Vagina (tissue), 2 donors: ENCODE data around the gene FGF14.

Experiments
- CTCF ChIP-seq, 3 experiments: fragments of 450-650 bp in 2 of 3; fragments of 200-600 bp in 1 of 3; sonication (generic) in 1 of 3; IDR thresholded peaks; one replicate each; pipeline ENCODE4 v1.5.1; 2017 to 2019; ENCODE audit warnings: antibody characterized with exemption in 3 of 3, mild to moderate bottlenecking in 2 of 3, moderate library complexity in 2 of 3
- POLR2AphosphoS5 ChIP-seq, 2 donors: sonication (generic); formaldehyde crosslinking; IDR thresholded peaks; one replicate each; pipeline ENCODE4 v1.9.0; 2017; ENCODE audit warnings: antibody characterized with exemption in 2 of 2, mild to moderate bottlenecking in 2 of 2, low read depth in 1 of 2; ENCODE audit not compliant: insufficient read depth in 1 of 2

DNA sequence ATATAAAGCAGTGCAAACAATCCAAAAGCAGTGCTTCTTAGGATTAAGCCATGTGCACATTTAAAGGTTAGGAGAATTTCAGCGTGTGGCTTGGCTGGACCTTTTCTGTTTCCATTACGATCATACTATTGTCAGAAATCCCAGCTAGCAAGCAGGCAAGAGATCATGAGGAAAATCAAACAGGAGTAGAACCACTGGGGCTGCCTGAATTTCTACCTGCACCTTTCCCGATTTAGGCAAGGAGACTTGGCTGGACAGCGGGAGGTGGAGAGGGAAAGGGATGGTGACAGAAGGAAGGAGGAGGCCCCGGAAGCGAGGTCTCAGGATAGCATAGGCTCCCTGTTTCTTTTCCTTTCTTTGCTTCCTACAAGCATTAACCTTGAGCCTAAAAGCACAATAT, 102.5 kb downstream of the FGF14 start:
- TF ChIP-seq POLR2AphosphoS5 (IDR thresholded peaks at IDR 0.05; ENCODE audit: insufficient read depth in 1 of 2, low read depth in 1 of 2) (no peak), CTCF (IDR thresholded peaks at IDR 0.05) (no peak)
